GF-D8 (cell line): Measurements from ENCODE around the gene RFX2.
"Not testable (repeated sequence)": the region's sequence is repeated elsewhere in the genome, so short reads cannot be mapped to it uniquely, and the experiment has no call there.

Source experiments
- DNase-seq: peaks from one replicate; lab custom pipeline; 2025; lab: John Stamatoyannopoulos, UW

RFX2 gene

DNA sequence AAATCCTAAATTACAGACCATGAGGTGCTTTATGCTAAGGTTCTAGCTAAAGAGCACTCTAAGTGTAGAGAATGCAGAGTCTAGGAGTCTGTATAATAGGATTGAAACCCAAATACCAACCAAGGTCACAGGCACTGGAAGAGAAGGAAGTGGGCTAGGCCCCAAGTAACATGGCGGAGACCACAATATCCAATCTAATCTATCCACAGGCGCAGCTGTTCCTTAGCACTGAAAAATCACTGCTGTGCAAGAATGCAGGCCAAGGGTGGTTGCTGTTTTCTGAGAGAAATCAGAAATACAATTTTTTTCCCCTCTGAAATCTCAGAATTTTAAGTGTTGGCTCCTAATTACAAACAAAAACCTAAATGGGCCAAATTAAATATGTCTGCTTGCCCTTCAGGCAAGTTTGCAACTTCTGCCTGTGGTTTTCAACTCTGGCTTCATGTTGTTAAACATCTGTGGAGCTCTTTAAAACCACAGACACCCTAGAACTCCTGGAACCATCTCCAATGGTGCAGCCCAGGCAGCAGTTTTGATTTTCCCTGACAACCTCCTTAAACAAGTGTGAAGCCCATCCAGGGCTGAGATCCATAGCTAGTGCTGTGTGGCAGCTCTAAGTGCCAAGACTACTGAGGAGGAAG, 138.5 kb downstream of the RFX2 start:
- no peak for DNase-seq

DNA sequence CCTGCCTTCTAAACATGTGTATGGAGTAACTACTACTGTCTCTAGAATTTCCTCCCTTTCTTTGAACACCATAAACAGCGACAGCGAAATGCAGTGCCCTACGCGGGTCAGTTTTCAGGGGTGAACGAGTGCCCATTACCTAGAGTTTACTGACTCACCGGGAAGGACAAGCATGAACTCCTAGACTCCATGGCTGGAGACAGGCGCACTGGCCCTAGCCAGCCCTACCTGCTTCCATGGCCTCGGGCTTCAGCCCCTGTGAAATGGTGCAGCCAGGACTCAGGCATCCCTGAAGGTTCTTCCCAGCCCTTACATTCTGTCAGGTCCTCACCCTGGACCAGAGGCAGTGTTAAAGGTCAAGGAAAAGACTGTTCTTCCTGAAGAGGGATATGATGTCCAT, 140.8 kb downstream of the RFX2 start:
- DNase-seq: no peak

DNA sequence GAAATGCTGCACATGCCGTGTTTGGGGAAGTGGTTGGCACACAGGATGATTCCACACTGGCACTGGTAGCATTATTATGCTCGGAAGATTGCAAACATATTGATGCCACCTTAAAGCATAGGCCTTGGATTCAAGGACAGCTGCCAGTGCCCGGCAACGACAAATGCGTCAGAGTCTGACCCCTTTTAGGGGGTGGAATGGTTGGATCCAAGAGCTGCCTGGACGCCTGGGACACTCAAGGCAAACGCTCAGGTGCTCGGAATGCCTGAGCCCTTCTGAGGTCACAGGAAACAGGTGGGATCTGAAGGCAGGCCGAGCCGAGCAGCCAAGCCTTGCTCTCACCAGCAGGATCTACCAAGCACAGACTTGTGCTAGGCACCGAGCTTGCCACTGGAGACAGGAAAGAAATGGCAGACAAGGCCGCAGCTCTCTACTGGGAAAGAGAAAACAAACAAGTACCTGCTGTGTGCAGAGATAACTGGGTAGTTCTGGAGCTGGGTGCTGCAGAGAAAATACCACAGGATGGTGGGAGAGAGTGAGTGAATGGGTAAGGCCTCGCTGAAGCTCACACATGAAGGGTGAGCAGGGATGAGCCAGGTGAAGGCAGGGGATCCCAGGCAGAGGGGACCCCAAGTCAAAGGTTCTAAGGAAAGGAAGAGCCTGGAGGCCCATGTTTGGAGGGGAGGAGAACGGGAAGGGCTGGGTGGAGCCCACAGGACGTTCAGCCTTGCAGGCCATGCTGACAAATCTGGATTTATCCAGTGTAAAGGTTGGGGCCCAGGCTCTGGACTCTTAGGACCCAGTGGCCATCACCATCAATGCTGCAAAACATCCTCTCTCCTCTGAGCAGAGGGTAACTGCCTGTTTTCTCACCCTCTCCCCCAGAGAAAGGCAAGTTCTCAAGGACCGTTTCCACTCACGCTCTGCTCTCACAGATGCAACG, 141.6 kb downstream of the RFX2 start:
- no peak for DNase-seq

DNA sequence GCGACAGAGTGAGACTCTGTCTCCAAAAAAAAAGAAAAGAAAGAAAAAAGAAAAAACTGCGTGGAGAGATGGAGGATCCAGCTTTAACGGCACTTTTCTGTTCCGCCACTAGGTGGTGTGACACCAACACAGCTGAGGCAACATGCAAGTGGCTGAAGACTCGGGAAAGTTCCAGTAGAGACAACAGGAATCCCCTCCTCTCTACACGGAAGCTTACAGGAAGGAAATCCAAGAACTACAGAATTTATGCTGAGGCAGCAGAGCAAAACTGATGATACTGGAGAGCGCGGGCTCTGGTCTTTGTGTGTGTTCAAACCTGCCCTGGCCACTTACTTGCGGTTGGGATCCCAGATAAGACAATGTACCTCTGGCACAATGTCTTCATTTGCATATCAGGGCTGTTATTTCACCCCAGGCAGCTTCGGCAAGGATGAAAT, 142.3 kb downstream of the RFX2 start:
- peak; percentile 19 for DNase-seq

DNA sequence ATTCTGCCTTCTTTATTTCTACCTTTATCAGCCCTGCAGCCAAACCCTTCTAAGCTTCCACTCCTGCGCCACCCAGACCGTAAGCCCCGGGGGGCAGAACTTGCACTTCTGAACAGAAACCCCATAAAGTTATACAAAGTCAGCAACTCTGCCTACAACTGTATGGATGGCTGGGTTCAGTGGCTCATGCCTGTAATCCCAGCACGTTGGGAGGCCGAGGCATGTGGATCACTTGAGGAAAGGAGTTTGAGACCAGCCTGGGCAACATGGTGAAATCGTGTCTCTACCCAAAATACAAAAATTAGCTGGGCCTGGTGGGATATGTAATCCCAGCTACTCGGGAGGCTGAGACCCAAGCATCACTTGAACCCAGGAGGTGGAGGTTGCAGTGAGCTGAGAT, 142.7 kb downstream of the RFX2 start:
- DNase-seq: no peak

DNA sequence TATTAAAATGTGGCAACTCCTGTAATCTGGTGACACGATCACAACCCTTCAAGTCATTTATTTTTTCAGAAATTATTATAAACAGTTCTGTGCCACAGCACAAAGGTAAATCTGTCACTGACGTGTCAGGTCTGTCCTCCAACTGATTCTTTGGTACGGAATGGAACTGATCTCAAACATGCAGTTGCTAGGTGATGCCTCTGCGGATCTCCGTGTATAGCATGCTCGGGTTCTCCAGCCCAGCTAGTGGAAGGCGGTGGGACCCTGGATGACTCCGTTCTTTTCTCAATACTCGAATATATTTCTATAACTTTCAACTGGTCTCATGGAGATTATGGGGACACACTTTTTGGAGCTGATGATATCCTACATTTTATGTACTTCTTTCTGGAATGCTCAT, 143.4 kb downstream of the RFX2 start:
- no peak for DNase-seq

DNA sequence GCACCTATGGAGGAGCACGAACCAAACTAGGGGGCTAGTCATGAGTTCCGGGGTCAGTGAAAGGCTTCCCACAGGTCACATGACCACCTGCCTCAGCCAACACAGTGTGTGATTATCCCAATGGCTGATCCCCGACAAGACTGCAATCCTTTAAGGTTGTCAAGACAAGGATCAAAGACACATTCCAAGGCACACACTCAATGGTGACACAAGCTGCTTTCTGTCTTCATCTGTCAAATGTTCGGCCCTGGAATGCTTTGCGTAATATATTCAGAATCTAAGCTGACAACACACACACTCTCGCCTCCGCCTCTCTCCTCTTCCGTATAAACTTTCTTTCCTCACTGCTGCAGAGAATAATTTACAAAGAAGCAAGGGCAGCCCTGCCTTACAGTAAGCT, 144.1 kb downstream of the RFX2 start:
- no peak for DNase-seq

DNA sequence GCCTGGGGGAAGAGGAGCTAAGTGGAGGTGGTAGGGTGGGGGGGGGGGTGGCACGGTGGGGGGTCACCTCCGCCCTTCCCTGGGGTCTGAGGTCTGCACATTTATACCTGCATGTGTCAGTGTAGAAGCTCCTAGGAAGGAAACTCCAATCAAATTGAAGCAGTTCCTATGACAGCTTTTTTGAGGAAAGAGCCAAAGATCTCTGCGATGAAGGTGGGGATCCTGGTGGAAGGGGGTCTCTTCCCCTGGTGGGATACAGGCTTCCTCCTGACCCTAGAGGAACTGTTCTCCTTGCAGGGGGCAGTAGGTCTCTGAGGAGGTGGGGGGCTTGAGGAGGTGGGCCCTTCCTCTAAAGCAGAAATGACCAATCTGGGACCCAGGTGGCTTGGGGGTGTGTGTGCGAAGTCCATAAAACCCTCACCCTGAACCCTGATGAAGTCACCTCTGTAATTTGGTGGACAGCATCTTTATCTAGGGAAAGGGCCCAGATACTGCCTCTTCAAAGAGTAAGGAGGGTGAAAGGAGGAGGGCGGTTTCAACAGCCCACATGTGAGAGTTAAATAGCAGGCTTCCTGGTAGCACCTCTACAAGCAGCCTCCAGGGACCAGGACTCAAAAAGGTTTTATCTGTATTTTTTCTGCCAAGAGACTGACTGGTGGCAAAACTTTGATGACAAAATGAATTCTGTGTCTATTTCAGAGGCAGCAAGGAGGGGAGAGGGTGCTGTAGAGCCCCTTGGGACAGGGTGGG, 145.3 kb downstream of the RFX2 start:
- no peak for DNase-seq

DNA sequence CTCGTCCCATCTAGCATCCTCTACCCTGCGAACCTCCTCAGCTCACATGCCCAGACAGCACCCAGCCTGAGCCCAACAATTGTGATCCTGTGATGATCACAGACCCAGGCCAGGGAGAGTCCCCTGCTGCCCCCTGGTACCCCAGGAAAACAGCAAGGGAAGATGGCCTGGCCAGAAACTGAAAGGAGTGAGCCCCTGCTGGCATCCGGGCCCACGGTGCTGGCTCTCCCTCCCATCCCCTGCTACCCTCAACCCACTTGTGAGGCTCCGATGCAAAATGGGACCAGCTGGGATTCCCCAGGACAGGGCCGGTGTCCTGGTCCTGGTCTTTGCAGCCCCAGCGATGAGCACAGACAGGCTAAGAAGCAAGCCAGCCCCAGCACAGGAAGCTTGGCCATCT, 146.4 kb downstream of the RFX2 start:
- no peak for DNase-seq

DNA sequence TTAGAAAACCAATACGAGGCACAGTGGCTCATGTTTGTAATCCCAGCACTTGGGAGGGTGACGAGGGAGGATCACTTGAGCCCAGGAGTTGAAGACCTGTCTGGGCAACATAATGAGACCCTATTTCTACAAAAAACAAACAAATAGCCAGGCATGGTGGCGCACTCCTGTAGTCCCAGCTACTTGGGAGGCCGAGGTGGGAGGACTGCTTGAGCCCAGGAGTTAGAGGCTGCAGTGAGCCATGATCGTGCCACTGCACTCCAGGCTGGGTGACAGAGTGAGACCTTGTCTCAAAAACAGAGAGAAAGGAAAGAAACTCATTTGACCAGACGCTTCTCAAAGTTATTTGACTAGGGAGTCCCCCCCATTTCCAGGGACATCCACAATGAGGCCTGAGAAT, 147.0 kb downstream of the RFX2 start:
- not testable (repeated sequence) for DNase-seq

DNA sequence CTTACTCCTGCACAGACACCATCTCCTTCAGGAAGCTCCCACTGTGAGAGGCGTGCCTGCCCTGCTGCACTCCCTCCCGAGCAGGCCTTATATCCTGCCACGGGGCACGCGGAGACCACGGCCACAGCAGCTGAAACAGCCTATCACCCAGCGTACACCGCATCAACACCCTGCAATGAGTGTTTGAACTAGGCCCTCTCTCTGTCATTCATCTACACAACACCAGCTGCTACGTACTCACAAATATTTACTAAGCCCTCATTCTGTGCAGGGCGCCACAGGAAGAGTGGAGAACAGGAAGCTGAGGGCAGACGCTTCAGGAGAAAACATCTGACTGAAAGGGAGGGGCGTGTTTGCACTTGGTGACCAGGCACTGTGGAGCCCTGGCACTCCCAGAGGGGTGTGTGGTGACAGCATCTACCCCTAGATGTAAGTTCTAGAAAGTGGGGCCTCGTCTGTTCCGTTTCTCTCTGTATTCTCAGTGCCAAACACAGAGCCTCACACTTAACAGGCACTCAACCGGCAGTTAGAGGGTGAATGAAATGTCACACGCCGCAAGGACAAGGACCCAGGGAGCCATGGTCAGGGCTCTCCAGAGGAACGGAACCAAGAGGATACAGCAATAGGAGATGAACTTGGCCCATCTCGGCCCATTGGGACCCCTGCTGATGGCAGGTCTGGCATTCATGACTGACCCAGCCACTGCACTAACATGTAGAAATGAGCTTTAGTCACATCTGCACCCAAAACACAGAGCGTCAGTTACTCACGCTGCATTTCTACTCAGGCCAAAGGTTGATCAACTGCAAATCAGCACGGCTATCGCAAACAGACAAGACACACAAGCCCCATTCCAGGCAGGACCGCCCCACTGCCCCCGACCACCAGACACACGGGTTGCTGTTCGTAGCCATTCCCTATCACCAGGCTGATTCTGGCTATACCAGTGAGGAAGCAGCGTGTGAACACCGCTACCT, 148.0 kb downstream of the RFX2 start:
- peak; percentile 37 for DNase-seq

DNA sequence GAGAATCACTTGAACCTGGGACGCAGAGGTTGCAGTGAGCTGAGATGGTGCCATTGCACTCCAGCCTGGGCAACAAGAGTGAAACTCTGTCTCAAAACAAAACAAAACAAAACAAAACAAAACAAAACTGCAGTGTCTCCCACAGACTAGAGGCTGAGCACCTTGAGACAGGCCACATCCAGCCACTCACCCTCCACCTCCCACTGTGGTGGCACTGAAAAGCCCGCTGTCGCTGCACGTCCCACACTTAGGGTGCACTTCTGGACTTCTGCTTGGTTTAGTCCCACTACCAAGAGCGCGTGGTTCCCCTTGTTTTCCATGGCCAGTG, 148.7 kb downstream of the RFX2 start:
- not testable (repeated sequence) for DNase-seq

DNA sequence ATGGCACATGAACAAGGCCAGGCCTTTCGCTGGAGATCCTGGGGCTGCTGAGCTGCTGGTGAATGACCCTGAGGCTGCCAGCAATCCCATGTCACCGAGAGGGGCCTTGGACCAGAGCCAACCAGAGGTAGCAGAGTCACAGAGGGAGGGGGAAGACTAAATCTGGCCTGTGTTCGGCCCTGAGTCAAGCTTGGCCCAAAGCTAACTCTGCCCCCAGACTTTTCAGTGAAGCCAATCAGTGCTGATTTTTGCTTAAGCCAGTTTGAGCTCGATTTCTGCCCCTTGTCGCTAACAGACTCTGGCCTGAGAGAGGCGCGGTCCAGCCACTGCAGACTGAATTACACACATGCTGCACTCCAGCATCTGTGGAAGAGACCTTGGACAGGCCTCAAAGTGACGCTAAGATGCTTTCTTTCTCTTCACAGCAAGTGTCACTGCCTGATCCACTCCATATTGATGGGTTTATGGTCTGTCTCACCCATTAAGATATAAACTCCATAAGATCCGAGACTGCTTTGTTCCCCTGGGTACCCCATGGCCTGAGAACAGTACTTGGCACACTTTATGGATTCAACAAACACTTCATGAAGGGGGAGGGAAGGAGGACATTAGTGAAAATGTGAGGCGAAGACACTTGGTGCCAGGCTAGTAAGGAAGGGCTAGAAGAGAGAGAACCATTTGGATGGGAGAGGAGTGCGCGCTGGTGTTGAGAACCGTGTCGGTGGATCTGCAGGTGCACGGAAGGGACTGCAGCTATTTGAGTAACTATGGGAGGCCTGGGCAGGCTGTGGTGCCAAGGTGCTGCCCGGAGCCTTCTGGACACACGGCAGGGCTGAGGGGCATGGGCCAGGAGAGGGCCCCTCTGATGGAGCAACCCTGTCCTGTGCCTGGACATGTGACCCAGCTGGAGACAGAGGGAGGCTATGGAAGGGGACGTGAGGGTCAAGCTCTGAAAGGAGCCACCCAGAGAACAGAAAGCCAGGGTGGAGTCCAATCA, 150.0 kb downstream of the RFX2 start:
- no peak for DNase-seq

DNA sequence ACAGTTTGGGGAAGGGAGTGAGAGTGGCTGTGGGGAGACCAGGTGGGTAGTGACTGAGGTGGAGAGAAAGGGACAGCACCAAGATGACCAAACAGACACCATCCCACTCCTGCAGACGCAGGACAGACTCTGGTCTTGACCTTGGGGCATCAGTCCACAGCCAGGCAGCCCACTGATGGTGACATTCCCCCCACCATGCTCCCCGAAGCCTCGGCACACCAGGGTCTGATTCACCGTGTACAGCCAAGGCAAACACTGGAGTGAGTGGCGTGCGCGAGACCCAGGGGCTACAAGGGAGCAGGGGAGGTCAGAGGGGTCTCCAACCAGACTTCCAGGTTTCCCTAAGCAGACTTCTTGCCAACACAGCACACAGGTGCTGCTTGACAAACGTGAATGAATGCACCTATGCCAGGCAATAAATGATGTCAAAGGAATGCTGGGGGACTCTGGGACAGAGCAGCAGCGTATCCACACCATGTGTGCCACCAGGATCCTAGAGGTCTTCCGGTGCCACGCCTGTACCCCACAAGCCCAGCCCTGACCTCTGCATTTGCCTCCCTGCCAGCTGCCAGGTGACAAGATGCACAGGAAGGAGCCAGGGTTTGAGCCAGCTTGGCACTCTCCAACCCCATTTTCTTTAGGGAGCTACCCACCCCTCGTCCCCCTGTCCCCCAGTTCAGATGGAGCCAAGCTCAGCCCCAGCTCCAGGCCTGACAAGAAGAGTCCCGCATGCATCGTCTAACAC, 150.9 kb downstream of the RFX2 start:
- DNase-seq: no peak

DNA sequence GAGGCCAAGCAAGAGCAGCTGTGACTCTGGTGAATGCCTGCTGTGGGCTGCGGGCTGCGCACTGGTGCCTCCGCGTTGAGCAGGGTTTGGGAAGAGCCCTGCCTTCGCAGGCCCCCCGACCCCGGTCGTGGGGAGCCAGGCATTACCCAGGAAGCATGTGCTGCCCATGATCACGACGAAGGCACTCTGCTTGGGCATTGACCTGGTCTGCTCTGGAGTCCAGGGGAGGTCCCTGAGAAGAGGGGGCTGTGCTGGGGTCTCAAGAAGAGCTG, 151.5 kb downstream of the RFX2 start:
- no peak for DNase-seq

DNA sequence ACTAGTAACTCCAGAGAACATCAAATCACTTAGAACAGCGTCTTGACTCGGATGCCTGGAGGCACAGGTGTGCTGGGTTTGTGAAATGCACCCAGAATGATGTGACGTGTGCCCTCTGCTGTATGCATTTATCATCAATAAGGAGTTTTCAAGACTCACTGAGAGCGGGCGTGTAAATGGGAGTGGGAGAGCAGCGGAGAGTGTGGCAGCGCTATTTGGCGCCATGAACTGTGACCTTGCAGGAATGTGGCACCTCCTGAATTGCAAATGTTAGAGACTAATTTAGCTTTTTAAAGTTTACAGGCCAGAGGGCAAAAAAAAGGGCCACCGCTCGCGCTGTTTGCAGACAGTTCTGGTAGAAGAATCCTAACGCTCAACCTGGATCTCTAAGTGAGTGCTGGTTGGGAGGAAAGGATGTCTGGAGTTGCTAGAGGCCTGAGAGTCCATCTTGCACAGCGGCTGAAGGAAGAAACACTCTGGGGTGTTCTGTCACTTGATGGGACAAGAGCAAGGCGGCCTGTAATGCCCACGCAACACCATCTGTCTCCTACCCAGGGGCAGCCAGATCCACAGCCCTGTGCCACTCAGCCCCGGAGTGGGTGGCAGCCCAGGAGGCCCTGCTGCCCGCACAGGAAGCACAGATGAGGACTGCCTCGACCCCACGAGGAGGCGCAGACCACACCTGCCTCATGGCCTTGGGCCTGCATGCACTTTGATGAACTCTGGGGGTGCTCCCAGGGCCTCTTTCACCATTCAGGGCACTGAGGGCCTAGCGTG, 152.0 kb downstream of the RFX2 start:
- no peak for DNase-seq

DNA sequence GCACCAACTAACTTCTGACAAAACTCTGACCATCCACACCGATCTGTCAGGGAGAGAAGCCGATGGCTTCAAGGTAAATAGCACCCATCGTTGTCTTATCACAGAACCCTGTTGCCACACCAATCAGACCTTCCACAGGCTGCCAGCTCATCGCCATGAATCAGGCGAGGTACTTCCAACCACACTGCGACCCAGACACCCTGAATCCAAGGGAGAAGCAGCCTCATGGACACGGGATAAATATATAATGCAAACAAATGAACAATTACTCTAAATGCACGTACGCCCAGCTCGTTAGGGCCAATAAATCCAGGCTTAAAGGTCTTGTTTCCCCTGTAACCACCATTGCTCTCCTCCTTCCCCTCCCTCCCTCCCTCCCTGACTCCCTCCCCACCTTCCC, 153.1 kb downstream of the RFX2 start:
- DNase-seq: no peak

DNA sequence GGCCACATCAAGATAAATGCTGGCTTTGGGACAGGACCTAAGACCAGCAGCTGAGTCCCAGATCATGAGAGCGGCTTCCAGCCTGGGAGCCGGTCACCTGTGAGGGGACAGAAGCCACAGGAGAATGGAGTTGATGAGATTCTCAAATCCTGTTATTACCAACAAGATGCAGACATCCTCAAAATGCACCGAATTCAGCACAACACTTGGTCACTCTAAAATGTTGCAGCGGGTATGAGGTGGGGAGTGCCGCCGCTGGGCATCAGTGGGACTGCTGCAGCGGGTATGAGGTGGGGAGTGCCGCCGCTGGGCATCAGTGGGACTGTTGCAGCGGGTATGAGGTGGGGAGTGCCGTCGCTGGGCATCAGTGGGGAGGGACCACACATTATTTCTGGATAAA, 153.6 kb downstream of the RFX2 start:
- no peak for DNase-seq

DNA sequence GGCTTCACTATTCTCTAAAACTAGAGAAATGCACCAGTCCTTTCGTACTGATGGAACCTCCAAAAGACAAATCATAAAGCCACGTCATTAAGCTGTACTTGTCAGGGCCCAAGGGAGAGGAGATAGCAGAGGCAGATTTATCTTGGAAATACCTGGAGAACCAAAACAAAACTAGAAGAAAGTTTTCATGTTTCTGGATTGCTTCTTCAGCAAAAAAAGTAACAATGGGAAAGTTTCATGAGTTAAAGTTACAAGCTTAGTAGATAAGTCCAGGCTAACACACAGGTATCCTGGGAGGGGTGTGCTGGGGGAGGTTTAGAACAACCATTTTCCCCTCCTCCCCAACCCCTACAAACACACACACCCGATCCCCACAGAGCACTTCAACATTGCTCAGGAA, 154.0 kb downstream of the RFX2 start:
- no peak for DNase-seq
